Prostate gland (tissue), 2 donors: ENCODE data around the gene LSM3. TPM values are rescaled to one million over a fixed set of nuclear protein-coding genes. Genes with fewer than 3 reads are reported as not detected.

ENCODE experiments used
- DNase-seq: peaks from one replicate; pipeline ENCODE4 v3.0.0-alpha.2; 2019; ENCODE audit warnings: low spot score
- H3K27ac ChIP-seq, 2 donors: fragments of 200-600 bp; sonication (generic); 2 replicates each; pipeline ENCODE4 v1.5.1; 2017 to 2019
- H3K27me3 ChIP-seq: fragments of 200-600 bp; sonication (generic); replicated peaks from 2 replicates; pipeline ENCODE4 v1.5.1; 2019; ENCODE audit not compliant: insufficient read depth
- H3K36me3 ChIP-seq, 2 donors: fragments of 200-600 bp; sonication (generic); 1 replicate in 1 of 2; 2 replicates in 1 of 2; pipeline versions ENCODE4 v1.5.1 to v1.8.1; 2017 to 2019
- H3K4me1 ChIP-seq: fragments of 200-600 bp; sonication (generic); replicated peaks from 2 replicates; pipeline ENCODE4 v1.5.1; 2019
- H3K4me3 ChIP-seq, 2 donors: fragments of 200-600 bp; sonication (generic); 2 replicates each; pipeline ENCODE4 v1.5.1; 2017 to 2019
- H3K9me3 ChIP-seq: fragments of 200-600 bp; sonication (generic); 2 replicates; pipeline ENCODE4 v1.5.1; 2017
- POLR2A ChIP-seq: fragments of 450-650 bp; IDR thresholded peaks from one replicate; pipeline ENCODE4 v1.6.1; 2016; ENCODE audit warnings: antibody characterized with exemption, mild to moderate bottlenecking
- POLR2AphosphoS5 ChIP-seq: sonication (generic); formaldehyde crosslinking; IDR thresholded peaks from one replicate; pipeline ENCODE4 v1.6.1; 2017; ENCODE audit warnings: antibody characterized with exemption
- WGBS: methylation state at CpG from one replicate; pipeline ENCODE4 v1.1.5; 2018; 5-methylcytosine and 5-hydroxymethylcytosine counted together
- intact Hi-C: fragments of 100-400 bp; cut with DNase I; formaldehyde crosslinking; loops from one replicate; pipeline ENCODE4 v1.14.2; 2022
- total RNA-seq, 2 donors: library from RNA; depleted of rRNA; stranded (reverse); fragments of >200 nt; gene quantifications; one replicate each; pipeline ENCODE4 v1.1.0, GENCODE V29; 2016
- TF ChIP-seq, protein P1 (sequence below), 4 experiments: fragments of 200-600 bp in 2 of 4; fragments of 450-650 bp in 2 of 4; sonication (generic) in 2 of 4; IDR thresholded peaks; 1 replicate in 3 of 4; 2 replicates in 1 of 4; pipeline ENCODE4 v1.5.1; 2016 to 2019; ENCODE audit warnings: antibody characterized with exemption in 4 of 4, mild to moderate bottlenecking in 2 of 4, moderate library complexity in 2 of 4

Gene LSM3
- total RNA-seq, 2 donors from 2014 or later = 15.0 to 15.1 TPM

DNA sequence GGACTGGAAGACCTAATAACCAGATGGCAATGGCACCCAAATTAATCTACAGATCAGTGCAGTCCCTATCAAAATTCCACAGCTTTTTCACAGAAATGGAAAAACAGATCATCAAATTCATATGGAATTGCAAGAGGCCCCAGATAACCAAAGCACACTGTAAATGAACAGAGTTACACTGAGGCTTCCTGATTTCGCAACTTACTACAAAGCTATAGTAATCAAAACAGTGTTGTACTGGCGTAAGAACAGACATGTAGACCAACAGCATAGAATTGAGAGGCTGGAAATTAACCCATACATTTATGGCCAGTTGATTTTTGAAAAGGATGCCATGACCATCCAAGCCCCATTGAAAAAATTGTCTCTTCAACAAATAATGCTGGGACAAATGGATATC is 16.4 kb upstream of the LSM3 start:
- Histone ChIP-seq H3K4me1 (no peaks in the 10 kb centered on the region), H3K4me3 (no peak overlapping the region), H3K27me3 (no peaks in the 10 kb centered on the region), H3K36me3 (peaks cover 13 to 41% of the 10 kb centered on the region in 2 donors), H3K9me3 (no peaks in the 10 kb centered on the region), H3K27ac (no peak overlapping the region)
- TF ChIP-seq, protein P1, sequence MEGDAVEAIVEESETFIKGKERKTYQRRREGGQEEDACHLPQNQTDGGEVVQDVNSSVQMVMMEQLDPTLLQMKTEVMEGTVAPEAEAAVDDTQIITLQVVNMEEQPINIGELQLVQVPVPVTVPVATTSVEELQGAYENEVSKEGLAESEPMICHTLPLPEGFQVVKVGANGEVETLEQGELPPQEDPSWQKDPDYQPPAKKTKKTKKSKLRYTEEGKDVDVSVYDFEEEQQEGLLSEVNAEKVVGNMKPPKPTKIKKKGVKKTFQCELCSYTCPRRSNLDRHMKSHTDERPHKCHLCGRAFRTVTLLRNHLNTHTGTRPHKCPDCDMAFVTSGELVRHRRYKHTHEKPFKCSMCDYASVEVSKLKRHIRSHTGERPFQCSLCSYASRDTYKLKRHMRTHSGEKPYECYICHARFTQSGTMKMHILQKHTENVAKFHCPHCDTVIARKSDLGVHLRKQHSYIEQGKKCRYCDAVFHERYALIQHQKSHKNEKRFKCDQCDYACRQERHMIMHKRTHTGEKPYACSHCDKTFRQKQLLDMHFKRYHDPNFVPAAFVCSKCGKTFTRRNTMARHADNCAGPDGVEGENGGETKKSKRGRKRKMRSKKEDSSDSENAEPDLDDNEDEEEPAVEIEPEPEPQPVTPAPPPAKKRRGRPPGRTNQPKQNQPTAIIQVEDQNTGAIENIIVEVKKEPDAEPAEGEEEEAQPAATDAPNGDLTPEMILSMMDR (IDR thresholded peaks at IDR 0.05) = no peak
- no peak for TF ChIP-seq POLR2AphosphoS5
- TF ChIP-seq POLR2A = no peak
- DNase-seq = no peak
- intact Hi-C loops = no loop called here
- 95% methylated on average over 2 of the region's 2 CpGs for WGBS

DNA sequence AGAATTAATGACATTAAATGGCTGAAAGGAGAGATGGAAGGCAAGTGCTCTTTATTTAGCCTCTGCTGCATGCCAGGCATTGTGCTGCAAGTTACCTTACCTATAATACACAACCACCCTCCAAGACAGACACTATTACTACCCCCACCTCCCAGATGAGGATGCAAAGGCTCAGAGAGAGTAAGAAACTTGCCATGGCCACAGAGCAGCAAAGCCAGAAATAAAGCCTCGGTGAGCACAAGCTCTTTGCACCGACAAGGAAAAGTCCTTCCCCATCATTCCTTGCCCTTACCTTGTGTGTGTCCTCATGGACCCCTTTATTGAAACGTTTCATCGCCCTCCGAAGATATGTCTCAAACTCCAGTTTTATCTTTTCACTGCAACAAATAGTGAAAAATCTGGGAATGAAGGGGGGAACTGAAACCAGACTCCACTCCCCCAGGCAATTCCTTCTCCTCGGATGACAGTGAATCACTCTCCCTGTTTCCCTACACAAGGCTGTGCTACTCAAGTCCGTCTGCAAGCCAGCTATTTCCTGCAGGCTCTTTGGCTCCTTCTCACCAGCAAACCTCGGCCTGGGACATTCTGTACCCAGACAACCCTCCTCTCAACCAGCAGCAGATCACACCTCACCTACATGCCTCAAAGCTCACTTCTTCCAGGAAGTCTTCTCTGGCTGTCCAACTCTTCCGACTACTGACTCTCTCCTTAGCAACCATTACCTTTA is 11.6 kb upstream of the LSM3 start:
- peaks cover 6 to 30% of the 10 kb centered on the region in 2 donors for H3K36me3 ChIP-seq
- H3K9me3 ChIP-seq = no peaks in the 10 kb centered on the region
- H3K4me1 ChIP-seq = no peaks in the 10 kb centered on the region
- no peak for DNase-seq
- H3K27ac ChIP-seq = no peak overlapping the region
- 91% methylated on average over 9 of the region's 9 CpGs for WGBS
- intact Hi-C loops = no loop called here
- TF ChIP-seq, protein P1 (IDR thresholded peaks at IDR 0.05) = no peak
- no peak for TF ChIP-seq POLR2AphosphoS5
- TF ChIP-seq POLR2A = no peak
- H3K4me3 ChIP-seq = no peak overlapping the region
- H3K27me3 ChIP-seq = no peaks in the 10 kb centered on the region

GRCh38 chr3:14169435-14169834 is 9.2 kb upstream of the LSM3 start:
- no peak overlapping the region for H3K27ac ChIP-seq
- no peaks in the 10 kb centered on the region for H3K4me1 ChIP-seq
- no peak overlapping the region for H3K4me3 ChIP-seq
- intact Hi-C loops = no loop called here
- DNase-seq = no peak
- peaks cover 6 to 25% of the 10 kb centered on the region in 2 donors for H3K36me3 ChIP-seq
- H3K9me3 ChIP-seq = no peaks in the 10 kb centered on the region
- TF ChIP-seq, protein P1 (IDR thresholded peaks at IDR 0.05) = no peak
- TF ChIP-seq POLR2AphosphoS5 (no peak), POLR2A (no peak)
- 94% methylated on average over 2 of the region's 2 CpGs for WGBS
- H3K27me3 ChIP-seq = no peaks in the 10 kb centered on the region

DNA sequence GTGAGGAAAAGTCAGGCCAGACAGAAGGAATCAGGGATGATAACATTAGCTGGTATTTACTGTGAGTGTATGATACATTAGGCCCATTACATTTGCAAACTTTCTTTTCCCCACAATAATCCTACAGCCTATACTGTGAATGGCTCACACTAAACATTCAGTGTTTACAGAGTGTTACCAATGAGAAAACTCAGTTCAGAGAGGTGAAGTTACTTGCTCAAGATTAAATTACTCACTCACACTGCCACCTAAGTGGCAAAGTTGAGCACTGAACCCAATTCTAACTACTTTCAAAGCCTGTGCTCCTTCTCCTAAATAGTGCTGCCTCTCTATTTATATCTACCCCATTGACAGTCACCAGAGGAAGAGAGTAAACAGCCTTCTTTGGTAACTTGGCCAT is 8.7 kb upstream of the LSM3 start:
- intact Hi-C loops = no loop called here
- H3K27ac ChIP-seq = no peak overlapping the region
- DNase-seq = no peak
- no peaks in the 10 kb centered on the region for H3K27me3 ChIP-seq
- TF ChIP-seq POLR2AphosphoS5 = no peak
- TF ChIP-seq, protein P1 (IDR thresholded peaks at IDR 0.05) = no peak
- TF ChIP-seq POLR2A = no peak
- H3K9me3 ChIP-seq = no peaks in the 10 kb centered on the region
- no peak overlapping the region for H3K4me3 ChIP-seq
- no peaks in the 10 kb centered on the region for H3K4me1 ChIP-seq
- H3K36me3 ChIP-seq = peaks cover 6 to 21% of the 10 kb centered on the region in 2 donors

DNA sequence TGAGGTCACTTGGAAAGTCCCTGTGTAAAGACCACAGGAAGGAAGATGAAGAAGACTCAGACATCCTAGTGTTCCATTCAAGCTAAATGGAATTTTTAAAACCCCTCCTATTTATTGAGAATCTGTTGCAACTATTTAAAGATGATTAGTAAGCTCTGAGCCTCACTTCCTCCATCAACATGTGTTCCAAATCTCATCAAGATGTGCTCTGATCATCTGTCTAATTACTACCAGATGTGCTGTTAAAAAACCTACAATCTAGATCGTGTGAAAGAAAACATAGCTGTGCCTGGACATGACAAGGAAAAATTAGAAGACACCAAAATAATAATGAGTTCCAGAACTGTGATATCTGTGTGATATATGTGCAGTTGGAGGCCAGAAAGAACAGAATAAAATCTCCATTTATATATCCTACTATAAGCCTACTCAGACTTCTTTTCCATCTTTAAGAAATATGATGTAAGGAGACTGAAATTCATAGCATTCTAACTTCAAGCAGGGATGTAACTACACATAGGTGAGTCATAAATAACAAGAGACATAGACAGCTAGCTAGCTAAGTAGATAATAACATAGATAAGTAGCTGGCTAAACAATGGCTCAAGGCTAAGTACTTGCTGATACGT is 8.0 kb upstream of the LSM3 start:
- WGBS = 66% methylated on average over 2 of the region's 2 CpGs
- H3K27ac ChIP-seq = no peak overlapping the region
- H3K9me3 ChIP-seq = no peaks in the 10 kb centered on the region
- no peak for TF ChIP-seq POLR2AphosphoS5
- TF ChIP-seq, protein P1 (IDR thresholded peaks at IDR 0.05) = no peak
- TF ChIP-seq POLR2A = no peak
- H3K36me3 ChIP-seq = peaks cover 0 to 14% of the 10 kb centered on the region in 2 donors
- DNase-seq = no peak
- intact Hi-C loops = no loop called here
- H3K27me3 ChIP-seq = no peaks in the 10 kb centered on the region
- no peaks in the 10 kb centered on the region for H3K4me1 ChIP-seq
- H3K4me3 ChIP-seq = no peak overlapping the region
